Measurements from ENCODE around the gene TCEAL9.

- no peak for TF ChIP-seq TAF1 (conservative IDR thresholded peaks at IDR 0.05)
- TF ChIP-seq, protein P1, sequence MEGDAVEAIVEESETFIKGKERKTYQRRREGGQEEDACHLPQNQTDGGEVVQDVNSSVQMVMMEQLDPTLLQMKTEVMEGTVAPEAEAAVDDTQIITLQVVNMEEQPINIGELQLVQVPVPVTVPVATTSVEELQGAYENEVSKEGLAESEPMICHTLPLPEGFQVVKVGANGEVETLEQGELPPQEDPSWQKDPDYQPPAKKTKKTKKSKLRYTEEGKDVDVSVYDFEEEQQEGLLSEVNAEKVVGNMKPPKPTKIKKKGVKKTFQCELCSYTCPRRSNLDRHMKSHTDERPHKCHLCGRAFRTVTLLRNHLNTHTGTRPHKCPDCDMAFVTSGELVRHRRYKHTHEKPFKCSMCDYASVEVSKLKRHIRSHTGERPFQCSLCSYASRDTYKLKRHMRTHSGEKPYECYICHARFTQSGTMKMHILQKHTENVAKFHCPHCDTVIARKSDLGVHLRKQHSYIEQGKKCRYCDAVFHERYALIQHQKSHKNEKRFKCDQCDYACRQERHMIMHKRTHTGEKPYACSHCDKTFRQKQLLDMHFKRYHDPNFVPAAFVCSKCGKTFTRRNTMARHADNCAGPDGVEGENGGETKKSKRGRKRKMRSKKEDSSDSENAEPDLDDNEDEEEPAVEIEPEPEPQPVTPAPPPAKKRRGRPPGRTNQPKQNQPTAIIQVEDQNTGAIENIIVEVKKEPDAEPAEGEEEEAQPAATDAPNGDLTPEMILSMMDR (IDR thresholded peaks at IDR 0.05; ENCODE audit: low read depth, low read length, missing input control), result no peak
- TF ChIP-seq GABPA (IDR thresholded peaks at IDR 0.05 in 1 of 2, conservative IDR thresholded peaks at IDR 0.05 in 1 of 2), result no peak
- TF ChIP-seq HNF4G (IDR thresholded peaks at IDR 0.05), result no peak
- TF ChIP-seq, protein P2, sequence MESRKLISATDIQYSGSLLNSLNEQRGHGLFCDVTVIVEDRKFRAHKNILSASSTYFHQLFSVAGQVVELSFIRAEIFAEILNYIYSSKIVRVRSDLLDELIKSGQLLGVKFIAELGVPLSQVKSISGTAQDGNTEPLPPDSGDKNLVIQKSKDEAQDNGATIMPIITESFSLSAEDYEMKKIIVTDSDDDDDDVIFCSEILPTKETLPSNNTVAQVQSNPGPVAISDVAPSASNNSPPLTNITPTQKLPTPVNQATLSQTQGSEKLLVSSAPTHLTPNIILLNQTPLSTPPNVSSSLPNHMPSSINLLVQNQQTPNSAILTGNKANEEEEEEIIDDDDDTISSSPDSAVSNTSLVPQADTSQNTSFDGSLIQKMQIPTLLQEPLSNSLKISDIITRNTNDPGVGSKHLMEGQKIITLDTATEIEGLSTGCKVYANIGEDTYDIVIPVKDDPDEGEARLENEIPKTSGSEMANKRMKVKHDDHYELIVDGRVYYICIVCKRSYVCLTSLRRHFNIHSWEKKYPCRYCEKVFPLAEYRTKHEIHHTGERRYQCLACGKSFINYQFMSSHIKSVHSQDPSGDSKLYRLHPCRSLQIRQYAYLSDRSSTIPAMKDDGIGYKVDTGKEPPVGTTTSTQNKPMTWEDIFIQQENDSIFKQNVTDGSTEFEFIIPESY (IDR thresholded peaks at IDR 0.05), result no peak
- no peak for TF ChIP-seq MAX (IDR thresholded peaks at IDR 0.05)
- TF ChIP-seq NR2F2 (IDR thresholded peaks at IDR 0.05), result no peak
Measured at GRCh38 chrX:103369479-103369878, 13.2 kb downstream of the TCEAL9 start.

Measured in liver (tissue), 3 donors.